Measurements from ENCODE around the gene CFAP57. TPM values are rescaled to one million over a fixed set of nuclear protein-coding genes. Genes with fewer than 3 reads are reported as not detected.

Gene CFAP57
- total and polyA plus RNA-seq, 9 of the 15 experiments (the other 6 are each of a cell fraction or from before 2014, with no cell fraction given), result 0.04 to 0.22 (median 0.07) TPM; not detected in 3

DNA sequence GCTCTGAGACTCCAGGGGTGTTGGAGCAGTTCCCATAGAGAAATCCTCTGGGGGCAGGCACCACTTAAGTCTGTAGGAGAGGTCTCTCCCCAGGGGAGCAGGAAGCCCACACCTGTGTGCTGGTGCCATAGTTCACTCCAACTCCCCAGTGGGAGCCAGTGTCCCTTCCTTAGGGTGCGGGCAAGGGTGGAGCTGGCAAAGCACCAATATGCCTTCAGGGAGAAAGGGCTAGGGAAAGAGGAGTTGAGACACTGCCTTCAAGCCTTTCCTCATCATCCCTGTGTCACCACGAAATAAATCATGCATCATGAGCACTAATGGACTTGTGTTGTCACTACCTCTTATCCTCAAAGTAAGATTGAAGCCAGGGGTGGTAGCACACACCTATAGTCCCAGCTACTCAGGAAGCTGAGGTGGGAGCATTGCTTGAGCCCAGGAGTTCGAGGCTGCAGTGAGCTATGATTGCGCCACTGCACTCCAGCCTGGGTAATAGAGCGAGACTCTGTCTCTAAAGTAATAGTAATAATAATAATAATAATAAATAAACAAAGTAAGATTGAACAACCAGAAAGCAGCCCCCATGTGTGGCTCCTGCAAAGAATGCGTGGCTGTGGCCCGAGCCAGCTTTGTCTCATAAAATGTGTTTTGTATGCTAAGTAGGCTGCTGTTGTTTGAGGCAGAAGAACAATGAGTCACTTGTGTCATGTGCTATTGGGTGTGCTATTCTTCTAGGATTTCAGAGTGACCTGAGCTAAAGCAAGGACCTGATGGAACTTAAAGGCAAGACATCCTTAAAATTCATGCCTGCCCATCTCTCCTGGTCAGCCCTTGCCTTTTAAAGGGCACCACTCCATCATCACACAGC lies 122.0 kb downstream of the CFAP57 start (continued):
- TF ChIP-seq, protein P1, sequence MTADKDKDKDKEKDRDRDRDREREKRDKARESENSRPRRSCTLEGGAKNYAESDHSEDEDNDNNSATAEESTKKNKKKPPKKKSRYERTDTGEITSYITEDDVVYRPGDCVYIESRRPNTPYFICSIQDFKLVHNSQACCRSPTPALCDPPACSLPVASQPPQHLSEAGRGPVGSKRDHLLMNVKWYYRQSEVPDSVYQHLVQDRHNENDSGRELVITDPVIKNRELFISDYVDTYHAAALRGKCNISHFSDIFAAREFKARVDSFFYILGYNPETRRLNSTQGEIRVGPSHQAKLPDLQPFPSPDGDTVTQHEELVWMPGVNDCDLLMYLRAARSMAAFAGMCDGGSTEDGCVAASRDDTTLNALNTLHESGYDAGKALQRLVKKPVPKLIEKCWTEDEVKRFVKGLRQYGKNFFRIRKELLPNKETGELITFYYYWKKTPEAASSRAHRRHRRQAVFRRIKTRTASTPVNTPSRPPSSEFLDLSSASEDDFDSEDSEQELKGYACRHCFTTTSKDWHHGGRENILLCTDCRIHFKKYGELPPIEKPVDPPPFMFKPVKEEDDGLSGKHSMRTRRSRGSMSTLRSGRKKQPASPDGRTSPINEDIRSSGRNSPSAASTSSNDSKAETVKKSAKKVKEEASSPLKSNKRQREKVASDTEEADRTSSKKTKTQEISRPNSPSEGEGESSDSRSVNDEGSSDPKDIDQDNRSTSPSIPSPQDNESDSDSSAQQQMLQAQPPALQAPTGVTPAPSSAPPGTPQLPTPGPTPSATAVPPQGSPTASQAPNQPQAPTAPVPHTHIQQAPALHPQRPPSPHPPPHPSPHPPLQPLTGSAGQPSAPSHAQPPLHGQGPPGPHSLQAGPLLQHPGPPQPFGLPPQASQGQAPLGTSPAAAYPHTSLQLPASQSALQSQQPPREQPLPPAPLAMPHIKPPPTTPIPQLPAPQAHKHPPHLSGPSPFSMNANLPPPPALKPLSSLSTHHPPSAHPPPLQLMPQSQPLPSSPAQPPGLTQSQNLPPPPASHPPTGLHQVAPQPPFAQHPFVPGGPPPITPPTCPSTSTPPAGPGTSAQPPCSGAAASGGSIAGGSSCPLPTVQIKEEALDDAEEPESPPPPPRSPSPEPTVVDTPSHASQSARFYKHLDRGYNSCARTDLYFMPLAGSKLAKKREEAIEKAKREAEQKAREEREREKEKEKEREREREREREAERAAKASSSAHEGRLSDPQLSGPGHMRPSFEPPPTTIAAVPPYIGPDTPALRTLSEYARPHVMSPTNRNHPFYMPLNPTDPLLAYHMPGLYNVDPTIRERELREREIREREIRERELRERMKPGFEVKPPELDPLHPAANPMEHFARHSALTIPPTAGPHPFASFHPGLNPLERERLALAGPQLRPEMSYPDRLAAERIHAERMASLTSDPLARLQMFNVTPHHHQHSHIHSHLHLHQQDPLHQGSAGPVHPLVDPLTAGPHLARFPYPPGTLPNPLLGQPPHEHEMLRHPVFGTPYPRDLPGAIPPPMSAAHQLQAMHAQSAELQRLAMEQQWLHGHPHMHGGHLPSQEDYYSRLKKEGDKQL (CRISPR knock-in tag; IDR thresholded peaks at IDR 0.05; ENCODE audit: borderline replicate concordance), result no peak
- no peak for TF ChIP-seq ZNF212 (CRISPR knock-in tag; IDR thresholded peaks at IDR 0.05)
- peak; percentile 42; the same call in 1 of the 2 replicates for TF ChIP-seq ATF3 (IDR thresholded peaks at IDR 0.05)
- TF ChIP-seq ATF3 (CRISPR knock-in tag; conservative IDR thresholded peaks at IDR 0.05), result no peak
- no peak for TF ChIP-seq ZC3H8 (IDR thresholded peaks at IDR 0.05)
- TF ChIP-seq MCM3 (IDR thresholded peaks at IDR 0.05), result no peak
- no peak for TF ChIP-seq MAZ (CRISPR knock-in tag; conservative IDR thresholded peaks at IDR 0.05 in 1 of 2, IDR thresholded peaks at IDR 0.05 in 1 of 2)
- TF ChIP-seq CEBPG (CRISPR knock-in tag; IDR thresholded peaks at IDR 0.05), result no peak
- peak; percentile 31 to 49; a peak in 2 of 4 replicates for TF ChIP-seq CEBPG (tag; conservative IDR thresholded peaks at IDR 0.05 in 1 of 2, IDR thresholded peaks at IDR 0.05 in 1 of 2)
- TF ChIP-seq ERF (CRISPR knock-in tag; IDR thresholded peaks at IDR 0.05), result no peak
- peak; percentile 71 for TF ChIP-seq CEBPB (tag; IDR thresholded peaks at IDR 0.05)
- TF ChIP-seq SMAD3 (CRISPR knock-in tag; conservative IDR thresholded peaks at IDR 0.05), result no peak
- TF ChIP-seq ASH1L (IDR thresholded peaks at IDR 0.05; ENCODE audit: borderline replicate concordance, low read depth, partially characterized antibody), result no peak
- TF ChIP-seq MEF2A (IDR thresholded peaks at IDR 0.05; ENCODE audit: control insufficient read depth, low read depth, low read length), result no peak

Measured in K562 (cell line).